Measurements from ENCODE around the gene DNAJC30.

DNA sequence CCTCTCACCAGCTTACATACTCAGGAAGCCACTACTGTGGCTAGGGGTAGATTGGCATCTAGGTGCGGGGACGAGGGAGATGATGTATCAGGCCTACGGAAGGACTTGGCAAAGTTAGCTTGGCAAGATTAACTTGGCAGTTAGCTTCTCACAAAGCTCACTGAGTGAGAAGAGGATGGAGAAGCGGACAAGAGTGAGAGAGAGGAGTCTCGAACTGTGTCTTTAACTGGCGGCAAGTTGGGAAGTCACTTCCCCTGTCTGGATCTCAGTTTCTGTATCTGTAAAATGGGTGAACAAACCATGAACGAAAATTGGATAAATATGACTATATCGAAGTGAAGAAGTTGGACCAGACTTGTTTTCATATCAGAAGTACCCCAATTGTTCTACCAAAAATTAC lies 49.4 kb downstream of the DNAJC30 start:
- no peak for TF ChIP-seq CHD2 (IDR thresholded peaks at IDR 0.05; ENCODE audit: low read length, partially characterized antibody)
- TF ChIP-seq, protein P1, sequence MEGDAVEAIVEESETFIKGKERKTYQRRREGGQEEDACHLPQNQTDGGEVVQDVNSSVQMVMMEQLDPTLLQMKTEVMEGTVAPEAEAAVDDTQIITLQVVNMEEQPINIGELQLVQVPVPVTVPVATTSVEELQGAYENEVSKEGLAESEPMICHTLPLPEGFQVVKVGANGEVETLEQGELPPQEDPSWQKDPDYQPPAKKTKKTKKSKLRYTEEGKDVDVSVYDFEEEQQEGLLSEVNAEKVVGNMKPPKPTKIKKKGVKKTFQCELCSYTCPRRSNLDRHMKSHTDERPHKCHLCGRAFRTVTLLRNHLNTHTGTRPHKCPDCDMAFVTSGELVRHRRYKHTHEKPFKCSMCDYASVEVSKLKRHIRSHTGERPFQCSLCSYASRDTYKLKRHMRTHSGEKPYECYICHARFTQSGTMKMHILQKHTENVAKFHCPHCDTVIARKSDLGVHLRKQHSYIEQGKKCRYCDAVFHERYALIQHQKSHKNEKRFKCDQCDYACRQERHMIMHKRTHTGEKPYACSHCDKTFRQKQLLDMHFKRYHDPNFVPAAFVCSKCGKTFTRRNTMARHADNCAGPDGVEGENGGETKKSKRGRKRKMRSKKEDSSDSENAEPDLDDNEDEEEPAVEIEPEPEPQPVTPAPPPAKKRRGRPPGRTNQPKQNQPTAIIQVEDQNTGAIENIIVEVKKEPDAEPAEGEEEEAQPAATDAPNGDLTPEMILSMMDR (IDR thresholded peaks at IDR 0.05) = no peak
- no peak for TF ChIP-seq EP300 (IDR thresholded peaks at IDR 0.05; ENCODE audit: borderline replicate concordance in 1 of 2, low read depth in 1 of 2, low read length in 1 of 2)
- no peak for TF ChIP-seq GATA2 (CRISPR knock-in tag; IDR thresholded peaks at IDR 0.05)
- TF ChIP-seq, protein P2, sequence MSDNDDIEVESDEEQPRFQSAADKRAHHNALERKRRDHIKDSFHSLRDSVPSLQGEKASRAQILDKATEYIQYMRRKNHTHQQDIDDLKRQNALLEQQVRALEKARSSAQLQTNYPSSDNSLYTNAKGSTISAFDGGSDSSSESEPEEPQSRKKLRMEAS (IDR thresholded peaks at IDR 0.05; ENCODE audit: low read depth) = no peak
- TF ChIP-seq EZH2phosphoT487 (IDR thresholded peaks at IDR 0.05; ENCODE audit: borderline replicate concordance, low read depth) = no peak

Data from SK-N-SH (cell line).